Renal cortex interstitium (tissue), 15 donors: ENCODE data around the gene DLGAP3. TPM values are rescaled to one million over a fixed set of nuclear protein-coding genes. Genes with fewer than 3 reads are reported as not detected.
"Not testable (repeated sequence)": the region's sequence is repeated elsewhere in the genome, so short reads cannot be mapped to it uniquely, and the experiment has no call there.

Experiments
- DNase-seq, 11 donors: peaks; one replicate each; pipeline ENCODE4 v3.0.0-alpha.2; 2013; ENCODE audit warnings: low read depth in 9 of 11, low spot score in 4 of 11; ENCODE audit errors: extremely low read depth in 1 of 11
- long read RNA-seq, 16 experiments: transcript quantifications; one replicate each; lab custom pipeline, GENCODE V29; 2026
- polyA plus RNA-seq, 3 donors: library from polyadenylated mRNA; unstranded; fragments of 120-200 nt; gene quantifications; one replicate each; pipeline ENCODE4 v1.2.1, GENCODE V29; 2013; ENCODE audit not compliant: insufficient read length in 3 of 3

The DLGAP3 gene, protein sequence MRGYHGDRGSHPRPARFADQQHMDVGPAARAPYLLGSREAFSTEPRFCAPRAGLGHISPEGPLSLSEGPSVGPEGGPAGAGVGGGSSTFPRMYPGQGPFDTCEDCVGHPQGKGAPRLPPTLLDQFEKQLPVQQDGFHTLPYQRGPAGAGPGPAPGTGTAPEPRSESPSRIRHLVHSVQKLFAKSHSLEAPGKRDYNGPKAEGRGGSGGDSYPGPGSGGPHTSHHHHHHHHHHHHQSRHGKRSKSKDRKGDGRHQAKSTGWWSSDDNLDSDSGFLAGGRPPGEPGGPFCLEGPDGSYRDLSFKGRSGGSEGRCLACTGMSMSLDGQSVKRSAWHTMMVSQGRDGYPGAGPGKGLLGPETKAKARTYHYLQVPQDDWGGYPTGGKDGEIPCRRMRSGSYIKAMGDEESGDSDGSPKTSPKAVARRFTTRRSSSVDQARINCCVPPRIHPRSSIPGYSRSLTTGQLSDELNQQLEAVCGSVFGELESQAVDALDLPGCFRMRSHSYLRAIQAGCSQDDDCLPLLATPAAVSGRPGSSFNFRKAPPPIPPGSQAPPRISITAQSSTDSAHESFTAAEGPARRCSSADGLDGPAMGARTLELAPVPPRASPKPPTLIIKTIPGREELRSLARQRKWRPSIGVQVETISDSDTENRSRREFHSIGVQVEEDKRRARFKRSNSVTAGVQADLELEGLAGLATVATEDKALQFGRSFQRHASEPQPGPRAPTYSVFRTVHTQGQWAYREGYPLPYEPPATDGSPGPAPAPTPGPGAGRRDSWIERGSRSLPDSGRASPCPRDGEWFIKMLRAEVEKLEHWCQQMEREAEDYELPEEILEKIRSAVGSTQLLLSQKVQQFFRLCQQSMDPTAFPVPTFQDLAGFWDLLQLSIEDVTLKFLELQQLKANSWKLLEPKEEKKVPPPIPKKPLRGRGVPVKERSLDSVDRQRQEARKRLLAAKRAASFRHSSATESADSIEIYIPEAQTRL
- polyA plus RNA-seq: 1 to 10 TPM; 1.4 to 3.0 (median 2.5) TPM
- long read RNA-seq, donor 1: 0 reads
- long read RNA-seq, donor 2: 0 reads
- long read RNA-seq, donor 3: 0 reads
- long read RNA-seq, donor 4: 0 reads
- long read RNA-seq, donor 5: 0 reads
- long read RNA-seq, donor 6: 0 reads
- long read RNA-seq, donor 7, partial matches to known transcripts: 0 of 1 reads
- long read RNA-seq, donor 7, other reads (novel, unspliced or antisense): 0 of 1 reads
- long read RNA-seq, donor 8, partial matches to known transcripts: 0 of 1 reads
- long read RNA-seq, donor 8, other reads (novel, unspliced or antisense): 0 of 1 reads
- long read RNA-seq, donor 9: 0 reads
- long read RNA-seq, donor 10: 0 reads
- long read RNA-seq, donor 11: 0 reads
- long read RNA-seq, donor 12: 0 reads
- long read RNA-seq, donor 13, partial matches to known transcripts: 7 of 7 reads
- long read RNA-seq, donor 13, other reads (novel, unspliced or antisense): 0 of 7 reads
- long read RNA-seq, donor 14: 0 reads
- long read RNA-seq, donor 15: 0 reads
- long read RNA-seq, donor 16, partial matches to known transcripts: 0 of 2 reads
- long read RNA-seq, donor 16, other reads (novel, unspliced or antisense): 0 of 2 reads

DNA sequence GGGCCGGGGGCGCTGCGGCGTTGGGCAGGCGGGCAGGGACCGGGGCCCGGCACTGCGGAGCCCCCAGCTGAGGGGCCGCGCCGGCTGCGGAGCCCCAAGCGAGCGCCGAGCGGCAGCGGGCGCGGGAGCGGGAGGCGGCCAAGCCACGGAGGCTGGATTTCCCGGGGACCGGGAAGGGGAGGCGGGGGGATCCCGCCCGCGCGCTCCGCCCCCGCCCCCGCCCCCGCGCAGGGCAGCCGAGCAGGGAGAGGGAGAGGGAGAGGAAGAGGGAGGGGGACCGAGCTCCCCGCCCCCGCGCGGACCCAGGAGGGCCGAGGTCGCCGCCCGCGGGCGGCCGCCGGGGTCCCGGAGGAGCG, at the start of gene DLGAP3:
Gene DLGAP3 (minus strand): TSS at position 154 of the 356 bp plus-strand sequence. CDS start 24,267 bp downstream, outside the sequence.
- peak in 4 of 11 donors; percentile 31 to 37 (median 34) for DNase-seq

DNA sequence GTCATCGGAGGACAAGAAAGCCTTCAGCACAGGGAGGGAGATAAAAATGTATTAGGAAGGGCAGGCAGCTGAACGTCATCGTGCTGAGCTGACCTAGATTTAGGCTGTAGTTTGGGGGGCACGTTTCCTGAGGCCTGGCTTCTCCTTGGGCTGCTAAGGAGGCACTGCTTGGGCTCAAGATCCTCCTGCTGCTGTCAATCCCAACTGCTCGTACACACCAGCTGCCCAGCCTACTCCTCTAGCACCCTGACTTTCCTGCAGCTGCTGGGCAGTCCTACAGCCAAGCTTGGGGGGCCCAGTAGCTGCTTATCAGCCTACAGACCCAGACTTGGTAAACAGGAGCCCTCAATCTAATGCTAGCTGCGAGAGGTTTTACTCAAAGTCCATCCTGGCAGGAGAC, 49.5 kb upstream of the DLGAP3 start:
- no peak for DNase-seq

DNA sequence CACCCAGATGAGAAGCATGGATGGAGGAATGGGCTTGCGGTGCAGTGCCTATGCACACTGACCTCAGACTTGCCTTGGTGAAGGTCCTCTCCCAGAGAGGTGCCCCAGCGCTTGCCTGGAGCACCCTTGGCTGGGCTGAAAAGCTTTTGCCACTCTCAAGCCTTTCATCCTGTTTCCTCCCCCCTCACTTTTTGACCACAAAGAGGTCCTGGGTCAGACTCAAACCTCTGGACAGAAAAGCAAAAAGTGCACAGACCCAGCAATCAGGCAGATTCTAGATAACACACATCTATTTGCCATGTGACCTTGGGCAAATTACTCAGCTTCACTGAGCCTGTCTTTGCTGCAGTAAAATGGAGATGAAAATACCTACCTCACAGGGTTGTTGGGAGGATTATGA, 48.4 kb upstream of the DLGAP3 start:
- DNase-seq: no peak

DNA sequence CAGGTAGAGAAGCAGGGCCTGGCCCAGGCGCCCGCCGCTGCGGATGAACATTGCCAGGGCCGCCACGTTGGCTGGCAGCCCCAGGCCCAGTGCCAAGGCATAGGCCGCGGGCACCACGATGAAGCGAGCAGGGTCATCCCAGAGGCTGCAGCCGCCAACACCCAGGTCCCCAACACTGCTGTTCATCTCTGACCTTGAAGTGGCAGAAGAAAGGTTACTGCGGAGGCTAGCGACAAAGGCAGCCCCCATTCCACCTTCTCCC, 47.7 kb upstream of the DLGAP3 start:
- no peak for DNase-seq

DNA sequence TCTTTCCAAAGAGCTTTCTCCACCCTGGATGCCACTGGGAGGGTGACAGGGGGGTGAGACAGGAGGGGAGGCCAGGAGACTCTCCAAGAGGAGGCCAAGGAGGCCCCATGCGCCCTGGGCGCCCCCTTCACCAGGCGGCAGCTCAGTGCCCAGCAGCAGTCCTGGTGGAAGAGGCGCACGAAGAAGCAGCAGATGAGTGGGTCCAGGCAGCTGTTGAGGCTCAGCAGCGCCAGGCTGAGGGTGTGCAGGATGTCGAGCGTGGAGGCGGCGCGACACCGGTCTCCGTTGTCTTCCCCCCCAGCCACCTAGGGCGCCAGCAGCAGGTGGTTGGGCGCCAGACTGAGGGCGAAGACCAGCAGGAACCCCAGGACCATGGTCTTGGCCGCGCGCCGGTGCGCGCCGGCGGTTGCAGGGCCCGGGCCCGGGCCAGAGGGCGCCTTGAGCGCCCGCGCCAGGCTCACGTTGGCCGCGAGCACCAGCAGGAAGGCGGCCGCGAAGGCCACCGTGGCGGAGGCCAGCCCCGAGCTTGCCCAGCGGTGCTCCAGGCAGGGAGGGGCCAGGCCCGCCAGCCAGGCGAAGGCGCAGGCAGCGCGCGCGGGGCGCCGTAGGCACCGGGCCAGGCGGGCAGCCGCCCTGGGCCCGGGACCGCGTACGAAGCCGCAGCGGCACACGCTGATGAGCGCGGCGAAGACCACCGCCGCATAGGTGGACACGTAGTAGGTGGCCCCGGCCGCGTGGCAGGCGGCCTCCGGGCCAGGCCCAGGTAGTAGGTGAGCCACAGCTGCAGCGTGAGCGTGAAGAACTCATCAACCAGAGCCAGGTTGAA, 47.1 kb upstream of the DLGAP3 start:
- DNase-seq: no peak

DNA sequence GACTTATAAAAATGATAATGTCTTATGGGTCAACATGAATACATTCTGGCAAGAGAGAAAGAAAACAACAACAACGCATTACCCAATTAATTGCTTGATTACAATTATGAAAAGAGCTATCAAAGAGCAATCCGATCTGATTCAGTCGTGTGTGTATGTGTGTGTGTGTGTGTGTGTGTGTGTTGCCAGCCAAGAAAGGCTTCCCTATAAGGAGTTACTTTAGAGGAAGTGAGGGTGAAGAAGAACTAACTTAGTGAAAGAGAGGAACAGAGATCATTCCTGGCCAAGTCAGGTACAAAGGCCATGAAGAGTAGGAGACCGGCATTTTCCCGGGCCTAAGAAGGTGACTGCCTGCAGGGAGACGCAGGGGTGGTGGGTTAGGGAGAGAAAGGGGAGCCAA, 46.3 kb upstream of the DLGAP3 start:
- no peak for DNase-seq

DNA sequence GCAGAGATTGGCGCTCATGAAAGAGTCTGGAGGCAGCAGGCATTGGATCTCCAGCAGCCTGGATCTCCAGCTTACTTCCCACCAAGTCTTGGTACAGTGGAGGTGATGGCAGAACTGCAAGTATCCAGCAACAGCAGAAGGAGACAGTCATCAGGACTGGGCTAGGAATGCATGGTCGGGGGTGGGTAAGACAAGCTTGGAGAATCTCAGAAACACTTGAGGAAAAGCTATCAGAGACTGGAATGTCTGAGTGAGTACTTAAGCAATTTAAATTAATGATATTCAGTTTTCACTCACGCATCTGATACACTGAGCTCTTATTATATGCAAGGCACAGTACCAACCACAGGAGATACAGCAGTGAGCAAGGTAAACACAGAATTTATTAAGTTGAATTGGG, 45.9 kb upstream of the DLGAP3 start:
- no peak for DNase-seq

DNA sequence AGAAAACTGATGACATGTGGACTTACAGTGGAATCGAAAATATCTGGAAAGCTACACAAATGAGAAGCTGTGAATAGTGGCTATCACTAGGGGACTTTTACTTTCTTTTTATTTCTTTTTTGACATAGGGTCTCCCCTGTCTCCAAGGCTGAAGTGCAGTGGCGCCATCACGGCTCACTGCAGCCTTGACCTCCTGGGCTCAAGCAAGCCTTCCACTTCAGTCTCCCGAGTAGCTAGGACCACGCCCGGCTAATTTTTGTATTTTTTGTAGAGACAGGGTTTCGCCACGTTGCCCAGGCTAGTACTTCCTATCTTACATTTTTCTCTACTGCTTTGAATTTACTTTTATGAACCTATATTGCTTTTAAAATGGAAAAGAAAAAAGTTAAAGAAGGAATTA, 45.2 kb upstream of the DLGAP3 start:
- no peak for DNase-seq

DNA sequence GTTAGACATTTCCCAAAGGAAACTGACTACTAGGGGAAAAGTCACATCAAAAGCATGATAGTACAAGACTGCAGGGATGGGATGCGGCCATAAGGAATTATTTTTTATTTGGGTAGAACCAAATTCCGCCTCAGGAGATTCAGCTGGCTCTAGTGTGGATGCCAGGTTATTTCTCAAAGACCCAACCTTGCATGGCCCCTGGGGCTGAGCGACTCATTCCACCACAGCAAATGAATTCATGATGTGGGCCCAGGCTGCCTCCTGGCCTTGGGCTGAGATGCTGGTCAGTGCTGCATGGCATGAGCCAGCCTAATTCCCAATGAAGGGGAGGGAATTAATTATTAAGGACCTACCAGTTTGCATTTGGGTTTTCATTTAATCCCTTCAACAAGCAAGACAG, 43.9 kb upstream of the DLGAP3 start:
- no peak for DNase-seq

DNA sequence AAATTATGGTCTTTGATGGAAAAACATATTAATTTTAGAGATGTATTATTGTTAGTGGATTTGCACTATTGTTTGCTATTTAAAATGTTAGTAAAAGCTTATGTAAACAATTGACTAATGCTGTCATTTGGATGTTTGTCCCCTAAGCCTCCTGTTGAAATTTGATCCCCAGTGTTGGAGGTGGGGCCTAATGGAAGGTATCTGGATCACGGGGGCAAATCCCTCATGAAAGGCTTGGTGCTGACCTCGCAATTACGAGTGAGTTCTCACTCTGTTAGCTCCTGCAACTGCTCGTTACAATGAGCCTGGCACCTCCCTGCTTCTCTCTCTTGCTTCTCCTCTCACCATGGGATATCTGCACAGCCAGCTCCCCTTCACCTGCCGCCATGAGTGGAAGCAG, 41.4 kb upstream of the DLGAP3 start:
- DNase-seq: no peak

DNA sequence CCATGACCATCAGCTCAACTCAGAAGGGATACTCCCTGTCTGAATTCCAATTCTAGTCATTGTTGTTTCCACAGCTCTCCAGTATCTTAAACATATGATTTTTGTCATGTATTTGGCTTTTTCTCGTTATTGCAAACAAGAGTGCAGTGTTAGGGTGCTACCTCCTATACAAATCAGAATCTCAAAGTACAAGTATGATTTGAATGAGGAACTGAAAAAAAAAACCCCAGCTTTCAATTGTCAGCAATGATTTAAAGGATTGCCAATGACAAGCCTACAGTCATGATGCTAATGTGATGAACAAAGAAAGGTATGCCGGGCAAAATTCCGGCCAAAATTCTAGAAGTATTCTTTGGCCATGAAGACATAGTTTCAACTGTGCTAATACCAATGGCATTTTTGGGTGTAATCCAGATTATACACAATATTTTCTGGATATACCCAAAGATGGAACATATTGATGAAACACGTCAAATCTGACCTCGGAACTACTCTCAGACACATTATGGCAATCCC, 40.8 kb upstream of the DLGAP3 start:
- no peak for DNase-seq

DNA sequence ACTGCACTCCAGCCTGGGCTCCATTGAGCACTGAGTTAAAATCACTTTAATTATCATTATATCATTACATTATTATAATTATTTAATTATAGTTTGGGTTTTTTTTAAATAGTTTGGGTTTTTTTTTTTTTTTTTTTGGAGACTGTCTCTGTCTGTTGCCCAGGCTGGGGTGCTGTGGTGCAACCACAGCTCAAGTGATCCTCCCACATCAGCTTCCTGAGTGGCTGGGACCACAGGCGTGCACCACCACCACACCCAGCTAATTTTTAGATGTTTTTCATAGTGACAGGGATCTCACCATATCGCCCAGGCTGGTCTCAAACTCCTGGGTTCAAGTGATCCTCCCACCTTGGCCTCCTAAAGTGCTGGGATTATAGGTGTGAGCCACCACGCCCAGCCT, 38.8 kb upstream of the DLGAP3 start:
- not testable (repeated sequence) for DNase-seq

DNA sequence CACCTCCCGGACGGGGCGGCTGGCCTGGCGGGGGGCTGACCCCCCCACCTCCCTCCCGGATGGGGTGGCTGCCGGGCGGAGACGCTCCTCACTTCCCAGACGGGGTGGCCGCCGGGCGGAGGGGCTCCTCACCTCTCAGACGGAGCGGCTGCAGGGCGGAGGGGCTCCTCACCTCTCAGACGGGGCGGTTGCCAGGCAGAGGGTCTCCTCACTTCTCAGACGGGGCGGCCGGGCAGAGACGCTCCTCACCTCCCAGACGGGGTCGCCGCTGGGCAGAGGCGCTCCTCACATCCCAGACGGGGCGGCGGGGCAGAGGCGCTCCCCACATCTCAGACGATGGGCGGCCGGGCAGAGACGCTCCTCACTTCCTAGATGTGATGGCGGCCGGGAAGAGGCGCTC, 38.2 kb upstream of the DLGAP3 start:
- DNase-seq: not testable (repeated sequence)

DNA sequence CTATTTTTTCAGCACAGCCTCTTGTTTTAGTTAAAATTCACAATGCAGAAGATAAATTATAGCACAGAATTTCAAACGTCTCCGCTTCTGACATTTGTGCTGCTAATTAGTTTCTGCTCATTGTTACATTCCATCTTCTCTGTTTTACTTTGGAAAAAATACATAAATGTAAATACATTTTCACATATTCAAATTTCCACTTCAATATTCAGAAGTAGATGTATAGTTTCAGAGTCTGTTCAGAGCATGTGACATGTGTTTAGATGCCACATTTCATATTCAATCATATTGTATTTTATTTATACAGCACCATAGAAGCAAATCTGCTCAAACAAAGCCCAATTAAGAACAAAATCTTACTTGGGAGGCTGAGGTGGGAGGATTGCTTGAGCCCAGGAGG, 36.1 kb upstream of the DLGAP3 start:
- no peak for DNase-seq

DNA sequence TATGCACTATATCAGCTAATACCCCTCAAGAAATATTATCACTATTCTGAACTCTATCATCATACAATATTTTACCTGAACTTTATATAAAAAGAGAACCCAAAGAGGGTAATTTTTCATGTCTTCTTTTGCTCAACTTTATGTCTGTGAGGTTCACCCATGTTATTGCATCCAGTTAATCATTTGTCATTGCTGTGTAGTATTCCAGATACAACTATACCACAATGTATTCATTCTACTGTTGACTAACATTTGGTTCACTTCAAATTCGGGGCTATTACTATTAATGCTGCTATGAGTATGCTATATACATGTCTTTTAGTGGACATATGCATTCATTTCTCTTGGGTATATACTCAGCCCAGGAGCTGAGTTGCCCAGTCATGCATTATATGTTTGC, 21.0 kb upstream of the DLGAP3 start:
- DNase-seq: no peak

DNA sequence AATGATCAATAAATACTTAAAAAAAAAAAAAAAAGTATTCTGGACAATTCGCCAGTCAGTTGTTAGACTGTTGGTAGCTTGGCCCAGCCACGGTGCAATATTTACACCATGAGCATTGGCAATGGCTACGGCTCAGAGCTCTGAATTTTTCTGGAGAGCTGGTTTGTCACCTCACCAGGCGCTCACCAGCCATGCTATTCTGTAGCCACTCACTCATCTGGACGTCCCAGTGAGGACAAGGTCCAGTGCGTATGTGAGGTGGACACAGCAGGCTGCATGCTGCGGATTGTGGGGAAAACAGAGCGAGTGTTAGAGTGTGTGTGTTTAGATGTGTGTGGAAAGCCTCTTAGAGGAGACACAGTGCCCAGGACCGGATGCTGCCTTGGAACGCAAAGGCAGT, 19.3 kb upstream of the DLGAP3 start:
- not testable (repeated sequence) for DNase-seq

DNA sequence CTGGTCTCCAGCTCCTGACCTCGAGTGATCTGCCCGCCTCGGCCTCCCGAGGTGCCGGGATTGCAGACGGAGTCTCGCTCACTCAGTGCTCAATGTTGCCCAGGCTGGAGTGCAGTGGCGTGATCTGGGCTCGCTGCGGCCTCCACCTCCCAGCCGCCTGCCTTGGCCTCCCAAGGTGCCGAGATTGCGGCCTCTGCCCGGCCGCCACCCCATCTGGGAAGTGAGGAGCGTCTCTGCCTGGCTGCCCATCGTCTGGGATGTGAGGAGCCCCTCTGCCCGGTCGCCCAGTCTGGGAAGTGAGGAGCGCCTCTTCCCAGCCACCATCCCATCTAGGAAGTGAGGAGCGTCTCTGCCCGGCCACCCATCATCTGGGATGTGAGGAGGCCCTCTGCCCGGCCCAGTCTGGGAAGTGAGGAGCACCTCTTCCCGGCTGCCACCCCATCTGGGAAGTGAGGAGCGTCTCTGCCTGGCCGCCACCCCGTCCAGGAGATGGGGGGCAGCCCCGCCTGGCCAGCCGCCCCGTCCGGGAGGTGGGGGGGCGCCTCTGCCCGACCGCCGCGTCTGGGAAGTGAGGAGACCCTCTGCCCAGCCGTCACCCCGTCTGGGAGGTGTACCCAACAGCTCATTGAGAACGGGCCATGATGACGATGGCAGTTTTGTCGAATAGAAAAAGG, 18.3 kb upstream of the DLGAP3 start:
- DNase-seq: not testable (repeated sequence)

DNA sequence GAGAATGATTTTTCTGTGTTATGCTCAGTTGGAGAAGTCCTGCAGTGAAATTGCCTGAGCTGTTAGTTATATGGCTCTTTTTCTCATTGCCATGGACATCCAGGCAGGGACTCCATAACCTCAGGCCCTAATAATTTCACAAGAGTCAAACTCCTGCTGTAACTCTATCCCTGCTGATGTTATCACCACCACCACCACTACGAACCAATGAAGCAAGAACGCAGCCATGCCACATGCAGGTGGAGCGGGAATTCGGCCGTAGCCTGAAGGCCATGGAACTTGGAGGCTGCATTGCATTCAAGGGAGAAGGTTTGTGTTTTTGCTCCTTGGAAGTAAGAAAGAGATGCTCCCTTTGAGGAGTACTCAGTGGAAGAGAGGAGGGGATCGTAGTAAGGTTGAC, 16.8 kb upstream of the DLGAP3 start:
- DNase-seq: no peak
